ENCODE data around the gene GSC2.

Gene GSC2

GRCh38 chr22:19152942-19153883 is 3.1 kb upstream of the GSC2 start:
- no peak overlapping the region for H3K27ac ChIP-seq
- TF ChIP-seq ZFX (IDR thresholded peaks at IDR 0.05) = no peak
- TF ChIP-seq CTCF (conservative IDR thresholded peaks at IDR 0.05) = no peak

- H3K27ac ChIP-seq = no peak overlapping the region
- no peak for TF ChIP-seq ZFX (IDR thresholded peaks at IDR 0.05)
Observed at GRCh38 chr22:19151329-19152191, 1.5 kb upstream of the GSC2 start.

GRCh38 chr22:19150482-19151328 is 613 bp upstream of the GSC2 start:
- H3K27ac ChIP-seq = no peak overlapping the region
- TF ChIP-seq ZFX (IDR thresholded peaks at IDR 0.05) (no peak), CTCF (conservative IDR thresholded peaks at IDR 0.05) (no peak)

DNA sequence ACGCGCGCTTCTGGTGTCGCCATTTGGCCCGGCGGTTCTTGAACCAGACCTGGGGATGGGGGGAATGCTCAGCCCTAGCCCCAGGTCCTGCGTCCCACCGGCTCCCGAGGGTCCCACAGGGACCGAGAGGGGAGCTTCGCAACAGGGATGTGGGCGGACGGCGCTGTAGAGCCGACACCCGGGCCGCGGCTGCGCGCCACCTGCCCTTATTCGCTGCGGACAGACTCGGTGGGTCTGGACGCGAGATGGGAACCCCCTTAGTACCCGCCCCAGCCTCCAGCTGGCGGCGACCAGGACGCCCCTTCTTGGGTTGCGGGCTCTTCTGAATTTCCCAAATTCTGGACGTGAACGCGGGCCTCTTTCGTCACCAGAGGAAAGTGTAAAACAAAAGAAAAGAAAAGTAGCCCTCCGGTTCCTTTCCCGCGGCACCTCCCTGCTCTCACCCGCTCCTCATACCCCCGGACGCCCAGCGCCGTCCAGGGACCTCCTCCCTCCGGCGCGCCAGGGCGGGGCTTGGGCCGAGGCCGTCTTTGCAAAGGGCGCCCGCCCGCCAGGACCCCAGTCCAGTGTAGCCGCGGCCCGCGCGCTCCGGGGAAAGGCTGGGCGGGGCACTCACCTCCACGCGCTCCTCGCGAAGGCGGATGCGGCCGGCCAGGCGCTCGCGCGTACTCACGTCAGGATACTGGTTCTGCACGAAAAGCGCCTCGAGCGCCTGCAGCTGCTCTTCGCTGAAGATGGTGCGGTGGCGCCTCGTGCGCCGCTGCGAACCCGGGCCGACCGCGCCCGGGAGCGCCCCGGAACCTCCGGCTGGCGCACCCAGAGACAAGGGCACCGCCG is 827 bp downstream of the GSC2 start:
- TF ChIP-seq CTCF (conservative IDR thresholded peaks at IDR 0.05) = no peak
- TF ChIP-seq ZFX (IDR thresholded peaks at IDR 0.05) = no peak
- H3K27ac ChIP-seq = no peak overlapping the region

DNA sequence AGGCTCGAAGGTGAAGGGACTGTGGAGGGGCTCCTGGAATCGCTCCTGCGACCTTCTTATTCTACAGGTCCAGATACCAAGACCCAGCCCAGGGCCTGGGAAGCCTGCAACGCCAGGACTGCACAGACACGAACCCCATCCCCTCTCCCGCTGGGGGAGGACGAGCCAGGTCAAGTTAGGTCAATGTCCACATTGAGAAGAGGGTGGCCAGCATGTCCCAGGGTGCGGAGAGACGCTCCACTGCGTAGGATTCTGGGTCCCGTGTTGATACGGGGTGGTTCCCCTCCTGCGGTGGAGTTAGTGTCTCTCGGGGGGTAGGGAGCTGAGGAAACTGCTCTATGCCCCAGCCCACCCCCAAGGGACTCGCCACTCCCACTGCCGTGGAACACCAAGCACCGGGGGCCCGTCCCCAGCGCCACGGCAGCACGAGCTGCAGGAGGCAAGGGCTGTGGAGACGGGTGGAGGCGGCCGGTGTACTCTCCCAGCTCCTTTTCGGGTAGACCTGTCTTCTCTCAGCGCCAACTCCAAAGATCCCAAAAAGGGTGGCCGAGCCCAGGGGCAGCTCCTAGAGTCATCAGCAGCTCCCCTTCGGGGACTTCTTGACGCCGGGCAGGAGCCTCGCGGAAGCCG is 1.6 kb downstream of the GSC2 start:
- TF ChIP-seq CTCF (conservative IDR thresholded peaks at IDR 0.05) (no peak), ZFX (IDR thresholded peaks at IDR 0.05) (no peak)

GRCh38 chr22:19147195-19147780 is 2.8 kb downstream of the GSC2 start:
- TF ChIP-seq ZFX (IDR thresholded peaks at IDR 0.05) = no peak
- no peak for TF ChIP-seq CTCF (conservative IDR thresholded peaks at IDR 0.05)
- no peak overlapping the region for H3K27ac ChIP-seq

More for the DNA sequence above, 1.6 kb downstream of the GSC2 start:
- H3K27ac ChIP-seq = no peak overlapping the region
